H54 (cell line): ENCODE results near the gene DGKI.

ENCODE experiments used
- DNase-seq: peaks from one replicate; pipeline ENCODE4 v3.0.0; 2011; ENCODE audit warnings: low spot score, mixed read lengths; ENCODE audit not compliant: insufficient read length
- FAIRE-seq: peaks from 3 replicates; lab custom pipeline; 2011; peaks lifted over from hg19 to GRCh38; lab: Jason Lieb, UNC
- POLR2A ChIP-seq: IDR thresholded peaks from 2 replicates; pipeline ENCODE4 v1.6.1; 2011; ENCODE audit warnings: low read depth, mild to moderate bottlenecking, low read length

Gene DGKI

DNA sequence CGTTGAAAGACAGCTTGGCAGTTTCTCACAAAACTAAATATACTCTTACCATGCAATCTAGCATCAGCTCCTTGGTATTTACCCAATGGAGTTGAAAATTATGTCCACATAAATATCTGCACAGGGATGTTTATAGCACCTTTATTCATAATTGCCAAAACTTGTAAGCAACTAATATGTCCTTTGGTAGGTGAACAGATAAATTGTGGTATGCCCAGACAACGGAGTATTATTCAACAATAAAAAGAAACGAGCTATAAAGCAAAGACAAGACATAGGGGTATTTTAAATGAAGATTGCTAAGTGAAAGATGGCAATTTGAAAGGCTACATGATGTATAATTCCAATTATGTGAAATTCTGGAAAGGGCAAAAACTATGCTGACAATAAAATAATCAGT lies 340.7 kb downstream of the DGKI start:
- no peak for DNase-seq
- FAIRE-seq: no peak
- no peak for TF ChIP-seq POLR2A

DNA sequence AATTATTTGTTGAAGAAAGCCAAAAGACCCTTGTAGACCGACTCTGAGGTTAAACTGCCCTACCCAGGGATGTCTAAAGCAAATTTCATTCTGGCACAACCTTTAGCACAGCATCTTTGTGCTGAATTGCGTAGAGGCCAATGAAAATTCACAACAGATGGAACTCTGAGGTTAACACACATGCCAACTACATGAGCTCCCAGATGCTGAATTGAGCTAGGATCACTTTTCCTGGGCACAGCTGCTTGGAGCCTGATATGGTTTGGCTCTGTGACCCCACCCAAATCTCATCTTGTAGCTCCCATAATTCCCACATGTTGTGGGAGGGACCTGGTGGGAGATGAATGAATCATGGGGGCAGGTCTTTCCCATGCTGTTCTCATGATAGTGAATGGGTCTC lies 345.2 kb downstream of the DGKI start:
- no peak for TF ChIP-seq POLR2A
- no peak for FAIRE-seq
- no peak for DNase-seq

DNA sequence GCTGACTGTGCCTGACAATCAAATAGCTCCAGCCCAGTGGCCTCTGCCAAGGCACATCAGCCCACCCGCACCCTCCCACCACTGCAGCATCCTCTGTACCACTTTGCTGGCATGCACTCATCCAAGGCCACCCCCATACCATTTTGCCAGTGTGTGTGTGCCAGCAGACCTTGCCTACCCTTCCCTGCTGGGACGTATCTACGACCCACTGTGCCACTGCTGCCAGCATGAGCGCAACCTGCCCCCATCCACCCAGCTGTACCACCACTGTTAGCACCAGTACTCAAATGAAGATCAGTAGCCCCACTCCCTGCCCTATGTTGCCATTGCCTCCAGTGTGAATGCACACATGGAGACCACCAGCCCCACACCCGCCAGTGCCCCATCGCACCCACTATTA lies 353.9 kb downstream of the DGKI start:
- no peak for TF ChIP-seq POLR2A
- DNase-seq: no peak
- FAIRE-seq: no peak

DNA sequence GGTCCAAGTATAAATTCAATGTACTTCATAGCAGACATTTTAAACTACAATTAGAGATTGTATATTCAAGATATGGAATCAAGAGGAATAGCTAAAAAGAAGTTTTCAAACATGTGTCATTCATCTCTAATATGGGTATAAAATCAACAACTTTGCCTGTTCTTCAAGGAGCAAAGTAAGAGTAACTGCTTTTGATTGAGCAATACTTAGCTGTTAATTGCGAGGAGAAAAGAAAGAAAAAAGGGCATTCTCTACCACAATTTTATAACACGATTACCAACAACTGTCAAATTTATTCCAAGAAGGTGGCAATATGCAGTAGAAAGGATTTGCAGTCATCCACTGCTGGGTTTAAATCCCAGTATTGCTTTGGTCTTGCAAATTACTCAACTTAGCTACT lies 356.9 kb downstream of the DGKI start:
- FAIRE-seq (no peak), DNase-seq (no peak)
- no peak for TF ChIP-seq POLR2A

DNA sequence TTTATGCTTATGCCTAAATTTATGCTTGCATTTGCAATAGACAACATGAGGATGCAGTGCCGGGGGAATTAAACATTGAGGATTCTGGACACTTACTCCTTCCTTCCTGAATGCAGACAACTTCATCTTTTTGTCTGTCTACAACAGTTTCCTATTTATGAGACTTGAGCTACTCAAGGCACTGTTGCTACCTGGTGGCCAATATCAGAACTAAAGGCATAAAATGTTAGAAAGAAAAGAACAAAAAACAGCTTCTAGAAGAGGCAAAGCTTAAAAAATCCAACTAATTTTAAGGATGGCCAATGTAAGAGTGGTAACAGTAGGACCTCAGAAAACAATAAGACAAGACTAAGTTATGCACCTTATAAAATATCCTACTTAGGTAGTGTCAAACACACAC lies 358.7 kb downstream of the DGKI start:
- DNase-seq (no peak), FAIRE-seq (no peak)
- no peak for TF ChIP-seq POLR2A

DNA sequence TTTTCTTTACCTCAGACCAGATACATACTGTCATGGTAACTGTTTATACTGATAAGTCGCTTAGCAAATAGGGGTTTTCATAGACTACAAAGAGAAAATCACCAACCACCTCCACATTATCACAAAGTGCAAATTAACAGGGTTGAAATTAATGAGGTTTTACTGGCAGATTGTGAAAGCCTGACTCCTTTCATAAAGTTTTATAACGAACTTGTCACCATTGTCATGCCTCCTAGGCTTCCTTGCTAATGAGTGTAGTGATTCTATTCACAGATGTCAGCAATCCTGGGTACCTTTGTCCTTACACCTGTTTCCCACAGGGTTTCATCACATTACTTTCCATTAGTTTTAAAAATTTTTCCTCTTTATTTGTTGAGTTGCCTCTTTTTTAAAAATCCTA lies 361.0 kb downstream of the DGKI start:
- no peak for TF ChIP-seq POLR2A
- FAIRE-seq (no peak), DNase-seq (no peak)

DNA sequence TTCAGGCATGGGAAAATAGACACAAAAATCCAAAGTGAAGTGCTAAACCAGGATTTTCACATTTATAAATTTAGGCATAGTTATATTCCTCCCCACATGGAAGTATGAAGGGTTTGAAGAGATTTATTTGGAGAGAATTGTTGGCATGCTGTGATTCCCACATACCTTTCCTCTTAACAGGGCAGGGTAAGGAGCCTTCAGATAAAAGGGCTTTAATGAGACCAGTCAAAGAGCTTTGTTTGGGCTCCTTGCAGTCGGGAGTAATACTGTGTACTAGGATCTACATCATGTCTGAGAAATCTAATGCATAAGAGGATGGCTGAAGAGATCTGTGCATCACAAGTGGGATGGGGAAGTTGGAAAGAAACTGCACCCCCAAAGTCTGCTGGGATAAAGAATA lies 362.4 kb downstream of the DGKI start:
- no peak for DNase-seq
- no peak for TF ChIP-seq POLR2A

DNA sequence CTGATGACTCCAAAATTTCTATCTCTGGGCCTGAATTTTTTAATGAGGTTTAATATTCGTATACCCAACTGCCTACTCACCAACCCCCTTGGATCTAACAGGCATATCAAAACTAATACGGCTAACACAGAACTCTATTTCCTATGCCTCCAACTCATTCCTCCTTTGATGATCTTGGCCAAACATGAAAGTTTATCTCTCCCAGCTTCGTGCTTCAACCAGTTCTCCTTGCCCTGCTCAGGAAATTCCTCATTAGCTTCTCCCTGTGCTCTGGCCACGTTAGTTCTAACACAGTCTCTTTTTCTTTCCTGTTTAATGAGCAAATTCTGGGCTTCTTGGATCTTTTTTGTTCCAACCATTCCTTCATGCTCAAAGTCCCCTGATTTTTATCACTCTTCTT lies 364.3 kb downstream of the DGKI start:
- no peak for DNase-seq
- no peak for FAIRE-seq
- TF ChIP-seq POLR2A: no peak

More for the DNA sequence above, 362.4 kb downstream of the DGKI start:
- no peak for FAIRE-seq

DNA sequence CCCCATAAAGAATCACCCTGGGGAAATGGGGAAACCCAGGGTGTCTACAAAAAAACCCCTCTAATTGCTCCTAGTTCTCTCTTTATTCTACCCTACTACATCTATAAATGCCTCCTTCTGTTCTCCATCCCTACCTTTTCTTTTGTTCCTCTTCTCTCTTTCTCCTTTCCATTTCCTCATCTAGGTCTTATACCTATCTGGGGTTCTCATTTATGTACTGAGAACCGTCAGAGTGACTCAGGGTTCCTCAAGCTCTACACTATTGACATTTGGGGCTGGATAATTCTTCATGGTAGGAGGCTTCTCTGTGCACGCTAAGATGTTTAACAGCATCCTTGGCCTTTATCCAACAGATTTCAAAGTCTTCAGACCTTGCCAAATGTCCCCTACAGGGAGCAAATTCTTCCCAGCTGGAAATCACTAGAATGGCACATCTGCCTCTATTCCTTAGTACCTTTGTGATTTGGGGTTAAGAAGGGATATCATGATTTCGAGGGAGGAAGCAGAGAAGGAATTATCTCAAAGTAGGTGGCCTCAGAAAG lies 365.9 kb downstream of the DGKI start:
- TF ChIP-seq POLR2A: no peak
- FAIRE-seq: no peak
- no peak for DNase-seq

DNA sequence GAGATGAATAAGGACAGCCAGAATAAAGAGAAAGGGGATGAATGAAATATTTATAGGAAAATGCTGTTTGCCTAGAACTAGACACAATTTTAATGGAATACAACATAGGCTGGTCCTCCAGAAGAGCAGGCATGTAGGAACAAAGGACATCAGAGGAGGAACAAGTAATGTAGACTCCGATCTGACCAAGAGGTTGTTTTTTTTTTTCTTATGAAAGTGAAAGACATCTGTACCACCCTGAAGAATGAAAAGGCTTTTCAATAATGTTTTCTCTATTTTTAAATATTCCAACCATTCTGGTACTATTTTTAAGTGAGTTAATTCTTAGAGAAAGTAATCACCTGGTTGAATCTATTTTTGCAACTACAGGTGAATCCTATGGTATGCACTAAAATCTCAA lies 366.4 kb downstream of the DGKI start:
- DNase-seq: no peak
- no peak for FAIRE-seq
- no peak for TF ChIP-seq POLR2A

DNA sequence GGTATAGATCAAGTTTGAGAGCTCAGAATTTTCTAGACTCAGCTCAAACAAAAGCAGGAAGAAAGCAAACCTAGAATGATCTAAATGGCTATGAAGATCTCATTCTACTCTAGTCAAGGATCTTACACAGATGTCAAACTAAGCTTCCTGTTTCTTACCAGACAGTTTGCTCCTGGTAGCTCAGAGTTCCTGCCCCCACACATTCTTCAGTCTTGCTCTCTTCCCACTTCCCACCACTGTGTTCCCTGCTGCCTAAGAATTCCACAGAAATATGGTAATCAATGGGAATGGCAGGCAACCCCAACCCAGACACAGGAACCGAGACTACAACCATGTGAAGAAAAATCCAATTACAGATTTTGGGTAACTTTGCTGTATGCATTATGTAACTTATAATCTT lies 369.8 kb downstream of the DGKI start:
- TF ChIP-seq POLR2A: no peak
- FAIRE-seq (no peak), DNase-seq (no peak)

DNA sequence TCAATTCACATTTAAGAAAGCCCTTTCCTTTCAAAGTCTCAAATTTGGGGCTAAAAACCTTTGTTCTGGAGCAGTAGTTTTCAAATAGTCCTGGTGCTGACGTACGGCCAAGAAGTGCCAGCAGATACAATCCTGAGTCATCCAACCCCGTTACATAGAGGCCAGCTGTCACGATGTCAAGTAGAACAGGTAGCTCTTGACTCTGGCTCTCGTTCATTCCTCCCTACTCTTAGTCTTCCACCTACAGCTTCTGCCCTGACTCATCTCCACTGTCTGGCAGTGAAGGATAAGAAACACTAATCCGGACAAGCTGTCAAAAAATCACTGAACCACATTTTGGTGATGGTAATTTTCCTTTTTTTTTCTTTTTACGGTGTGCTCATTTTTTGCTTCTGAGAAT lies 370.8 kb downstream of the DGKI start:
- no peak for TF ChIP-seq POLR2A
- DNase-seq (no peak), FAIRE-seq (no peak)

DNA sequence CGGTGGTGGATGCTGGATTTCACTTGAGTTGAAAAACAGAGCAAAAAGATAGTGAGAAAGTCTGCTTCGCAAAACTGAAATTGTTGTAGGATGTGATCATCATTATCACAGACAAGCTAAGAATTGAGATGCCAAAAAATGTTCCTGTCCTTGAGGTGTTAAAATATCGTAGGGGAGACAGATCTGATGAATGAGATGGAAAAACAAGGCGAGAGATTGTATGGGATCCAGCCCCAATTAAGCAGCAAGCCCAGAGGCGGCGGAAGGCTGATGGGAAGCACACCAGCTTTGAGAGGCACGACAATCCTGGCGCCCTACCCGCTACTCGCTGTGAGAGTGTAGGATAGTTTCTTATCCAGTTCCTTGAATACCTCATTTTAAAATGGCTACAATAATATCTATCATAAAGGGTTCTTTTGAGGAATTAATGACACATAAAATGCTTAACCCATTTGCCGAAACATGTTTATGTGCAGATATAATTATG lies 372.2 kb downstream of the DGKI start:
- DNase-seq: no peak
- TF ChIP-seq POLR2A: no peak
- no peak for FAIRE-seq

DNA sequence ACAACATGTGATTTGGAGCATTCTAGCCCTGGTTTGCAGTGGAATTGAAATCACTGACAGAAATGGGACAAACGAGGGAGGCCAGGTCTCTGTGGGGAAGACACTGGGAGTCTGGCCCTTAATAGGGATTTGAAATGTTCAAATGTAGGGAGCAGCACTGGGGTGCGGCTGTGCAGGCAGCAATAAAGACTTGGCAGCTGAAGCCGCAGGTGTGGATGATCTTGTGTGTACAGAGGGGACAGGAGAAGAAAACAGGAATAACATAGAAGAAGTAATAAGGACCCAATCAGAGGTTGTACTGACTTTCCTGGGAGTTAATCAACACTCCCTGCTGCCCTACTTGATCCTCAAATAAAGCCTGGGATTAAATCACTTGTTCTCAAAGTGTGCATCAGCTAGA lies 375.6 kb downstream of the DGKI start:
- DNase-seq (no peak), FAIRE-seq (no peak)
- TF ChIP-seq POLR2A: no peak

DNA sequence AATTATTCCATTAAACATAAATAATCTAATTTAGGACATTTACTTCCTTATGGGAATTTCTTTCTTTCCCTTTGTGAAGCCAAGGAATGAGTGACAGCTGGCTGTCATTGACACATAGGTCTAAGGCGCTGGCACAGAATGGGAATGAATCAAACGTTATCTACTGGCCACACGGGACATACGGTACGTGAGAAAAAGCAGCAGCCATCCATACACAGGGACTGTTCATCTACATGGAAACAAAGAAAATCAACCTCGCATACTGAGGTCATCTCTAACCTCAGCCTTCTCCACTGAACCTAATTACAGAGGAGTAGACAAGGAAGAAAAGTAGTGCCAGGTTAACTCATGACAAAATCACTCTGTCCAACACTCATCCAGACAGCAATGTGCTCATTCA lies 376.9 kb downstream of the DGKI start:
- DNase-seq (no peak), FAIRE-seq (no peak)
- TF ChIP-seq POLR2A: no peak
